Endodermal cell (in vitro differentiated cells): ENCODE results near the gene ATRNL1. TPM values are rescaled to one million over a fixed set of nuclear protein-coding genes. Genes with fewer than 3 reads are reported as not detected.

Experiments used
- DNase-seq: peaks from one replicate; pipeline ENCODE4 v3.0.0-alpha.2; 2017
- H3K27ac ChIP-seq: 2 replicates; pipeline ENCODE4 v1.5.1; 2013; ENCODE audit warnings: mild to moderate bottlenecking, low read depth, low read length, moderate library complexity
- H3K27me3 ChIP-seq: 2 replicates; pipeline ENCODE4 v1.6.1; 2013; ENCODE audit warnings: mild to moderate bottlenecking, low read length, moderate library complexity; ENCODE audit not compliant: insufficient read depth, control insufficient read depth, poor library complexity, severe bottlenecking
- H3K36me3 ChIP-seq: 2 replicates; pipeline ENCODE4 v1.7.0; 2013; ENCODE audit warnings: mild to moderate bottlenecking, low read length, moderate library complexity; ENCODE audit not compliant: control insufficient read depth, insufficient read depth
- H3K4me1 ChIP-seq: one replicate; pipeline ENCODE4 v1.7.0; 2013; ENCODE audit warnings: low read length; ENCODE audit not compliant: control insufficient read depth, insufficient read depth
- H3K4me3 ChIP-seq: 2 replicates; pipeline ENCODE4 v1.5.1; 2013; ENCODE audit warnings: mild to moderate bottlenecking, low read length, moderate library complexity
- H3K9ac ChIP-seq: 2 replicates; pipeline ENCODE4 v1.6.1; 2013; ENCODE audit warnings: mild to moderate bottlenecking, low read length, moderate library complexity; ENCODE audit not compliant: poor library complexity, severe bottlenecking; ENCODE audit errors: extremely low read depth
- H3K9me3 ChIP-seq: 2 replicates; pipeline ENCODE4 v1.6.1; 2013; ENCODE audit warnings: mild to moderate bottlenecking, low read length, moderate library complexity; ENCODE audit not compliant: control insufficient read depth
- H3K27ac Mint-ChIP-seq: 2 replicates; pipeline ENCODE4 v1.8.0; 2020; ENCODE audit warnings: mixed read lengths
- H3K27me3 Mint-ChIP-seq: 2 replicates; pipeline ENCODE4 v1.8.0; 2021; ENCODE audit warnings: mild to moderate bottlenecking, mixed read lengths; ENCODE audit not compliant: insufficient read depth
- H3K36me3 Mint-ChIP-seq: 2 replicates; pipeline ENCODE4 v1.8.0; 2020; ENCODE audit warnings: low read depth, mixed read lengths
- H3K4me1 Mint-ChIP-seq: 2 replicates; pipeline ENCODE4 v1.8.0; 2020; ENCODE audit warnings: mixed read lengths
- H3K4me3 Mint-ChIP-seq: 2 replicates; pipeline ENCODE4 v1.8.0; 2020; ENCODE audit warnings: mild to moderate bottlenecking, moderate library complexity, mixed read lengths
- H3K9me3 Mint-ChIP-seq: 2 replicates; pipeline ENCODE4 v1.8.0; 2020; ENCODE audit warnings: mild to moderate bottlenecking, mixed read lengths
- CTCF ChIP-seq: fragments of 200-600 bp; sonication (generic); conservative IDR thresholded peaks from 2 replicates; pipeline ENCODE4 v1.5.0; 2021; ENCODE audit warnings: antibody characterized with exemption, mild to moderate bottlenecking
- WGBS, 2 experiments: methylation state at CpG; one replicate each; pipeline versions ENCODE4 v1.1.5 to v1.1.7; 2013; ENCODE audit warnings: missing lambda C conversion rate in 2 of 2, mixed read lengths in 1 of 2; ENCODE audit not compliant: insufficient coverage in 1 of 2, insufficient read length in 1 of 2; 5-methylcytosine and 5-hydroxymethylcytosine counted together
- total RNA-seq, 2 donors: library from RNA; stranded (reverse); fragmentation: NEBNext Ultra II Directional in 1 of 2; extraction: Animal tissue kit (Norgen Biotek cat#: 25700) in 1 of 2; gene quantifications; 2 replicates in 1 of 2; 3 replicates in 1 of 2; pipeline ENCODE4 v1.2.1, GENCODE V29; 2021

Gene ATRNL1
- total RNA-seq, 2 donors from 2014 or later: 8.0 to 9.0 TPM

- H3K27ac ChIP-seq: no peak overlapping the region
- H3K27ac Mint-ChIP-seq: no peak overlapping the region
- no peaks in the 10 kb centered on the region for H3K27me3 ChIP-seq
- TF ChIP-seq CTCF: no peak
- H3K36me3 Mint-ChIP-seq: no peaks in the 10 kb centered on the region
- no peak overlapping the region for H3K4me3 ChIP-seq
- no peaks in the 10 kb centered on the region for H3K9me3 Mint-ChIP-seq
- WGBS, 2 experiments: 97% methylated on average over 2 of the region's 2 CpGs; no CpG with 5 or more reads in 1 of the 2 experiments
- no peaks in the 10 kb centered on the region for H3K36me3 ChIP-seq
- no peaks in the 10 kb centered on the region for H3K9me3 ChIP-seq
- H3K4me3 Mint-ChIP-seq: no peak overlapping the region
- no peak overlapping the region for H3K9ac ChIP-seq
- no peaks in the 10 kb centered on the region for H3K4me1 Mint-ChIP-seq
- H3K4me1 ChIP-seq: no peaks in the 10 kb centered on the region
- H3K27me3 Mint-ChIP-seq: no peaks in the 10 kb centered on the region
- no peak for DNase-seq
Observed at GRCh38 chr10:115604627-115605026, 511.5 kb downstream of the ATRNL1 start.

GRCh38 chr10:115606086-115606485 is 512.9 kb downstream of the ATRNL1 start:
- no peaks in the 10 kb centered on the region for H3K4me1 ChIP-seq
- H3K4me3 ChIP-seq: no peak overlapping the region
- no peak for TF ChIP-seq CTCF
- H3K9ac ChIP-seq: no peak overlapping the region
- H3K9me3 ChIP-seq: no peaks in the 10 kb centered on the region
- H3K27me3 ChIP-seq: no peaks in the 10 kb centered on the region
- no peak for DNase-seq
- H3K9me3 Mint-ChIP-seq: no peaks in the 10 kb centered on the region
- H3K27ac Mint-ChIP-seq: no peak overlapping the region
- H3K27ac ChIP-seq: no peak overlapping the region
- no peaks in the 10 kb centered on the region for H3K36me3 ChIP-seq
- H3K4me1 Mint-ChIP-seq: no peaks in the 10 kb centered on the region
- no peak overlapping the region for H3K4me3 Mint-ChIP-seq
- WGBS, 2 experiments: 84 to 100% methylated on average over 1 of the region's 1 CpG
- H3K36me3 Mint-ChIP-seq: no peaks in the 10 kb centered on the region
- H3K27me3 Mint-ChIP-seq: no peaks in the 10 kb centered on the region

GRCh38 chr10:115606741-115607140 is 513.6 kb downstream of the ATRNL1 start:
- no peaks in the 10 kb centered on the region for H3K36me3 ChIP-seq
- H3K27me3 ChIP-seq: no peaks in the 10 kb centered on the region
- WGBS, 2 experiments: 80% methylated on average over 4 of the region's 4 CpGs
- H3K4me3 ChIP-seq: no peak overlapping the region
- no peaks in the 10 kb centered on the region for H3K9me3 Mint-ChIP-seq
- no peak overlapping the region for H3K27ac ChIP-seq
- H3K4me1 Mint-ChIP-seq: no peaks in the 10 kb centered on the region
- H3K9ac ChIP-seq: no peak overlapping the region
- H3K36me3 Mint-ChIP-seq: no peaks in the 10 kb centered on the region
- DNase-seq: no peak
- no peaks in the 10 kb centered on the region for H3K27me3 Mint-ChIP-seq
- H3K4me1 ChIP-seq: no peaks in the 10 kb centered on the region
- no peak for TF ChIP-seq CTCF
- H3K4me3 Mint-ChIP-seq: no peak overlapping the region
- no peak overlapping the region for H3K27ac Mint-ChIP-seq
- H3K9me3 ChIP-seq: no peaks in the 10 kb centered on the region
